Measurements from ENCODE around the gene ID2.

GRCh38 chr2:8636041-8636491, 45.8 kb upstream of the ID2 start:
- TF ChIP-seq POLR2A (IDR thresholded peaks at IDR 0.05) (no peak), EP300 (IDR thresholded peaks at IDR 0.05) (no peak), POLR2AphosphoS5 (IDR thresholded peaks at IDR 0.05) (no peak)
- TF ChIP-seq, protein P1, sequence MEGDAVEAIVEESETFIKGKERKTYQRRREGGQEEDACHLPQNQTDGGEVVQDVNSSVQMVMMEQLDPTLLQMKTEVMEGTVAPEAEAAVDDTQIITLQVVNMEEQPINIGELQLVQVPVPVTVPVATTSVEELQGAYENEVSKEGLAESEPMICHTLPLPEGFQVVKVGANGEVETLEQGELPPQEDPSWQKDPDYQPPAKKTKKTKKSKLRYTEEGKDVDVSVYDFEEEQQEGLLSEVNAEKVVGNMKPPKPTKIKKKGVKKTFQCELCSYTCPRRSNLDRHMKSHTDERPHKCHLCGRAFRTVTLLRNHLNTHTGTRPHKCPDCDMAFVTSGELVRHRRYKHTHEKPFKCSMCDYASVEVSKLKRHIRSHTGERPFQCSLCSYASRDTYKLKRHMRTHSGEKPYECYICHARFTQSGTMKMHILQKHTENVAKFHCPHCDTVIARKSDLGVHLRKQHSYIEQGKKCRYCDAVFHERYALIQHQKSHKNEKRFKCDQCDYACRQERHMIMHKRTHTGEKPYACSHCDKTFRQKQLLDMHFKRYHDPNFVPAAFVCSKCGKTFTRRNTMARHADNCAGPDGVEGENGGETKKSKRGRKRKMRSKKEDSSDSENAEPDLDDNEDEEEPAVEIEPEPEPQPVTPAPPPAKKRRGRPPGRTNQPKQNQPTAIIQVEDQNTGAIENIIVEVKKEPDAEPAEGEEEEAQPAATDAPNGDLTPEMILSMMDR (IDR thresholded peaks at IDR 0.05): no peak
